GM20431 (cell line): ENCODE measurements around the gene TMEM63A.
"Not testable (repeated sequence)": the region's sequence is repeated elsewhere in the genome, so short reads cannot be mapped to it uniquely, and the experiment has no call there.

ENCODE experiments used
- in situ Hi-C: fragments of 300-500 bp; cut with MseI, MboI; formaldehyde crosslinking; loops from one replicate; pipeline ENCODE4 v1.15.0; 2020; ENCODE audit warnings: low sequenced_read_pairs; ENCODE audit not compliant: unreplicated experiment

TMEM63A gene

GRCh38 chr1:225848030-225848955 is 33.9 kb downstream of the TMEM63A start:
- in situ Hi-C loops: no loop called here

- in situ Hi-C loops: no loop called here
These were observed 34.6 kb downstream of the TMEM63A start for GRCh38 chr1:225847610-225848009.

GRCh38 chr1:225846331-225847310 is 35.6 kb downstream of the TMEM63A start:
- in situ Hi-C loops: no loop called here

- in situ Hi-C loops: no loop called here
These were observed 36.5 kb downstream of the TMEM63A start for GRCh38 chr1:225845571-225846259.

GRCh38 chr1:225845097-225845496 is 37.1 kb downstream of the TMEM63A start:
- in situ Hi-C loops: no loop called here

GRCh38 chr1:225844236-225845061 is 37.7 kb downstream of the TMEM63A start:
- in situ Hi-C loops: no loop called here

GRCh38 chr1:225843426-225843795 is 38.8 kb downstream of the TMEM63A start:
- in situ Hi-C loops: no loop called here

- in situ Hi-C loops: no loop called here
These were observed 39.3 kb downstream of the TMEM63A start for GRCh38 chr1:225842788-225843425.

- in situ Hi-C loops: no loop called here
These were observed 40.1 kb downstream of the TMEM63A start for GRCh38 chr1:225842074-225842473.

GRCh38 chr1:225840713-225841112 is 41.5 kb downstream of the TMEM63A start:
- in situ Hi-C loops: no loop called here

GRCh38 chr1:225840223-225840610 is 42.0 kb downstream of the TMEM63A start:
- in situ Hi-C loops: no loop called here

- in situ Hi-C loops: no loop called here
These were observed 43.4 kb downstream of the TMEM63A start for GRCh38 chr1:225838793-225839192.

GRCh38 chr1:225836296-225836695 is 45.9 kb downstream of the TMEM63A start:
- in situ Hi-C loops: not testable (repeated sequence)

GRCh38 chr1:225835856-225836255 is 46.3 kb downstream of the TMEM63A start:
- in situ Hi-C loops: no loop called here

- in situ Hi-C loops: no loop called here
These were observed 47.5 kb downstream of the TMEM63A start for GRCh38 chr1:225834417-225835329.

GRCh38 chr1:225830841-225831240 is 51.3 kb downstream of the TMEM63A start:
- in situ Hi-C loops: no loop called here

- in situ Hi-C loops: no loop called here
These were observed 53.4 kb downstream of the TMEM63A start for GRCh38 chr1:225828706-225829345.
